SH-SY5Y (cell line): Measurements from ENCODE around the gene DST.

Experiments
- GATA2 ChIP-seq: IDR thresholded peaks from 2 replicates; pipeline ENCODE4 v1.6.1; 2011; ENCODE audit warnings: mild to moderate bottlenecking, low read depth, low read length
- GATA3 ChIP-seq: IDR thresholded peaks from 2 replicates; pipeline ENCODE4 v1.6.1; 2011; ENCODE audit warnings: low read depth, mild to moderate bottlenecking, low read length, moderate library complexity

Gene DST

DNA sequence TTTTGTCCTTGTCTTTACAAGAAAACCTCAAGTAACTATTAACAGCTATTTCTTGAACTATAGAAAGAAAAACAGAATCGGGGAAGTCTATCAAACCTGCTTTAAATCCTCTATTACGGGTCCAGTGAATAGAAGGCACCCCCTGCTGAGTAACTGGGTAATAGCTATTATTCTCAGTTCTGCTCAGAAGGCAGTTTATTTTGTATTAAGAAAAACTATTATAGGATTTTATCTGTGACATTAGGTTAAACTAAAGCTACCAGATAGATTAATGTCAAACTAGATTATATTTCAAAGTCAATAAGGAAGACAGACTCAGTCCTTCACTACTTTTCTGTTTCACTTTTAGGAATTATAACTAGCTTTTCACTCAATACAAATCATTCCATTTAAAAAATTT, 93.7 kb downstream of the DST start:
- TF ChIP-seq GATA3 (no peak), GATA2 (no peak)

GRCh38 chr6:56547687-56548086, 95.0 kb downstream of the DST start:
- no peak for TF ChIP-seq GATA3
- TF ChIP-seq GATA2, result no peak

DNA sequence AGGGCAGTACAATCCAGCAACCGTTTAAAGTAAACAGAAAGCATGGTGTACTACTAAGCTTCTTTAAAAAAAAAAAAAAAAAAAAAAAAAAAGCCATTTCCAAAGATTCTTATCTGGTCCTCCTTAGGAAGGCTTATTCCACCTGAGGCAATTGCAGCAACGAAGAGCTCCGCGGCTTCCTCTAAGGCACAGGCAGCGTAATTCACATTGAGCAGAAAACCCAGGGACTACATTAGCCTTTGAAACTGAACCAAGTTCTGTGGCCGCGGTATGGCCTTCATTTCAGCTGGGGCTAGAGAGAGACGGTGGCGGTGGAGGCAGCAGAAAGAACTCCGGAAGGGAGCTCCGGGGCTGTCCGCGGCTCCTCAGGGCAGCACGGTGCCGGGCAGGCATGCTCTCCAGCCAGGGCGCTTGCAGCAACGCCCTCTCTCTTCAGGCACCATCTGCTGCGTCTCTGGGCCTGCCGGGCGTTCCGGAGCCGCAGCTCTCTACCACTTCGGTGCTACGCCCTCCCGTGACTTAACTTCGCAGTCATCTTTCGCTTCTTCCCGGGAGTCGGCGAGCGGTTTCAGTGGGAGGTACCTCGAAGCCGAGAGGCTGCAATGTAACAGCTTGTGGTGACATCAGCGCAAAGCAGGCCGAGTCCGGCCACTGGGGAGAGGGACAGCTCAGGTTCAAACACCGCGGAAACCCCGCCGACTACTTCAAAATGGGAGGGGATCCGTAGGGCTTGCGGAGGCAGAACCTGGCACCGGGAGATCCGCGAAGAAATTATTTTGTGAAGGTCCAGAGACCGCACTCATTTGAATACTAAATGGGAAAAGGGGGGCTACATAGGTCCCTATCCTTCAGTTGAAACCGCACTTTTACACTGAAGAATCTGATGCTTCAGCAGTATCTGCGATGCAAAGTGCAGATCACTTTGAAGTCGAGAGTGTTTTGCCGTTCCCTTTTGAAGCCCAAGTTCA, 100.0 kb downstream of the DST start:
- peak; percentile 64; the same call in 1 of the 2 replicates for TF ChIP-seq GATA3
- TF ChIP-seq GATA2, result peak; percentile 89

DNA sequence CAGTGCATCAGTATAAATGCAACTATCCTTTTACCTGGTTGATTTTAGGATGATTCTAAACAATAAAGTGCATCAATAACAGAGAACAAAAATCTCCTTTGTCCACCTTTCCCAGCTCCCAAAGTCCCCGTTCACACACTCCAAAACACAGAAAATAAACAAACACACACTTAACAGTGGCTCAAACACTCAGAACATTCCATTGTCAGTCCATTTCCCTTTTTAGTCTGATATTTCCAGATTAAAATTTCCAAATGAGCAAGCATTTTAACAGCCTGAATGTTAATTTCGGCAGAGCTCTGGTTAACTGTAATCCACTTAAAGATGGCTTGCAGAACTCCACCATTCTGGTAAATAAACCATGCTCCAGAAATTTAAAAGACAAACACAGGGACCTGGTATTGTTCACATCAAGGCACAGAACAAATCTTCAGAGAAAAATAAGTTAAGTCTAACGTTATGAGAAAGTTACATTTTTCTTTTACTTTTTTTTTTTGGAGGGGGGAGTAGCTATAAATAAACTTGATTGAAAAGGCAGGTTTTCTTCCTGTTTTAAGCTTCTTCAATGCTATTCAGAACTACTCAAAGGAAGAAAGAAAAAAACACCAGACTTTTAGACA, 100.8 kb downstream of the DST start:
- TF ChIP-seq GATA3, result no peak
- TF ChIP-seq GATA2, result no peak

GRCh38 chr6:56541030-56541600, 101.6 kb downstream of the DST start:
- no peak for TF ChIP-seq GATA3
- TF ChIP-seq GATA2, result no peak

DNA sequence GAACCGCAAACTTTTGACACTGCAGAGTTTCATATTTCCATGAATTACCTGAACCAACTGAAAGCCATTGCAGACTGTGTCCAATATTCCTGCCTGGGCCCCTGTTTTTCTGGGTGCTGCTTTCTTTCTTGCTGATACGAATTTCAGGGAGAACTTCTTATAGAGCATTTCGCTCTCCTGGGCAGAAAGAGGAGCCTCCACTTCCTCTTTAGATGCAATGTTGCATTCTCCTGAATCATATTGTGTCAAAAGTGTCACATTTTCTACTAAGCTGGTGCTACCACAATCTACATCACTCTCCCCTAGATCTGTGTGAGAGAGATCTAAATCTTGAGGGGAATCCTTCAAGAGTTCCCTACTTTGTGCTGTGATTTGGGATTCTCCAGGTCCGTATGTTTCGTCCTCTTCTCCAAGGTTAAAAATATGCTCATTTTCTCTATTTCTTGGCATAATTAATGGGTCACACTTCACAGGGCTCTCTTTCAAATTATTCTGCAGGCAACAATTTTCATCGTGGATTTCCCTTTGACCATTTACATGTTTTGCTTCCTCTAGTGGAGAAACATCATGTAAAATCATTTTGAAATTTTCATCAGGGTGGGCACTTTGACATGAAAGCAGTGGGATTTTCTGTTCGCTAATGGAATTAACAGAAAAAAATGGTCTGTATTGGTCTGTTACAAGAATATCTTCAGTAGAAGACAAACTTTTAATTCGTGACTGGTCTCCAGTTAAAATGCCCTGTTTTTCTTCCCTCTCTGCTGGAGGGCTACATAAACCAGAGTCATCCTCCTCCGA, 102.3 kb downstream of the DST start:
- TF ChIP-seq GATA2, result no peak
- TF ChIP-seq GATA3, result no peak

DNA sequence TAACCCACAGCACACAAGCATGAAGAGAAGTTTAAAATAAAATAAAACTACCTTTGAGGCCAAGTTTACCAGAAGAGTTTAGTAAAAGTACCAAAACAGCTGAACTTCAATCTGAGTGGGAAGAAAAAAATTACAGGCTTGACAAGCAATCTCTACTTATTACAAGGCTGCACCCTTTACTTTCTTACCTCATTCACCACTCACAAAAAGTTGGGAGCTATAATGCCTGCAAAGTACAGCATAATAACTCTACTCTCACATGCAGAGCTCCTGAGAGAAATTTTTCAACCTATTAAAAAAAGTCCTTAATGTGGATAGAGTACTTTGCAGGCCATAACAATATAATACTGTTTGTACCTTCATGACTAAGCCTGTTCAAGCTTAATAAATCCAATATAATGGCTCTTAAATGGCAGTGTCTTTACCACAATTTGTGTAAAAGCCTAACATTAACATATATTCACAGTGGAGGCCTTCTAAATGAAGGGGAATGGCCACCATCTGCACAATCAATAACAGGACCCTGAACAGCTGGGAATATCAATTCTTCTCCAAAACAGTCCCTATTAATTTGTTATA, 103.1 kb downstream of the DST start:
- TF ChIP-seq GATA2 (no peak), GATA3 (no peak)

DNA sequence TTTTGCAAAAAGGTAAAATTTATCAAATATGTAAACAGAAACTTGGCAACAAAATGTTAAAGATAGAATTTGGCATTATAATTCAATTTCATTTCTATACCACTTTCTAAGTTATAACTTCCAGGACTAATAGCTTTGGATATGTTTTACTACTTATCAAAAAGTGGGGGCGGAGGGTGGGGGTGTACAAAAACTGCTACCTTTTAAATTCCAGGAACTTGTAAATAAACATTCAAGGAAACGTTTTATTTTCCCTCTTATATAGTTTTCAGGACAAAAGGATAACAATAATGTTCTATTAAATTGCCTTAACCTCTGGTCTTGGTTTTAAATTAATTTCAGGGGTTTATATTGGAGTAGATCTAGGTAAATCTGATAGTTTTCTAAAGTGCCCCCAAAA, 103.8 kb downstream of the DST start:
- TF ChIP-seq GATA2 (no peak), GATA3 (no peak)

DNA sequence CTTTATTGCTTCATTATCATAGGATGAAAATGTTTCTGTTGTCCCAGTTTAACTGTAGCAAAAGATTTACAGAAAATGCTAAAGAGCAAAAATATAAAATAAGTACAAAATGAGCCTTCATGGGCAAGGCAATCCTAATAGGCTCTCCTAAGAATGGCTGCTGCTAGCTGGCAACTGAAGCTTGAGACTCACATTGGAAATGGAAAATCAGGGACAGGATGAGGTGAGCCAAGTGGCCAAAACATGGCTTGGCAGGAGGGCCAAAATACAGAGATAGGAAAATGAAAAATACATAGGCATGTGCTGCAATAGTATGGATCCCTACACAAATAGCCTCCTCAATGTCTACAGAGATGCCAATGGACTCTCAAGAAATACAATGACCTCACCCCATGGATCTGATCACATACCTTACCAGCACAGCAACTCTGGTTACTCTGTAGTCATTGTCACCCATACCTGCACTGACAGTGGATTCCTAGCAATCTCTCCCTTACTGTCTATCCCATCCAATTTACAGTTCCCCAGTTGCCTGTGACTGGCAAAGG, 105.4 kb downstream of the DST start:
- TF ChIP-seq GATA2 (no peak), GATA3 (no peak)

DNA sequence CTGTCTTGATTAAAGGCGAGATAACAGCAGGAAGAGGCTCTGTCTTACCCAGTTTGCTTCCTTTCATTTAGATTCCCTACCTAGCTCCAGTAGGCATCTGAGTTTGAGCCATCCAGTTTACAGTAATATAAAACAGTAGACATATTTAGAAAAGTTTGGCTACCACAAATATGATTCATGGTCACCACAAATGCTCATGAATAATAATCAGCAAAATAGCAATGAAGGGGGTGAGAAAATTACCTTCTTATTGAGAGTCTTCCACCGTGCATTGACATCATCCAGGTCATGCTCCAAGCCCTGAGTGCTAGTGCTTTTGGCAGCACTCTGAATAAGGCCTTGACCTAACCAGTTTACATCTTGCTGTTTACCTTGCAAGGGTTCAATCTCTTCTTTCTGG, 106.2 kb downstream of the DST start:
- TF ChIP-seq GATA3, result no peak
- no peak for TF ChIP-seq GATA2

- TF ChIP-seq GATA3 (no peak), GATA2 (no peak)
Observed at GRCh38 chr6:56535626-56536025, 107.1 kb downstream of the DST start.

DNA sequence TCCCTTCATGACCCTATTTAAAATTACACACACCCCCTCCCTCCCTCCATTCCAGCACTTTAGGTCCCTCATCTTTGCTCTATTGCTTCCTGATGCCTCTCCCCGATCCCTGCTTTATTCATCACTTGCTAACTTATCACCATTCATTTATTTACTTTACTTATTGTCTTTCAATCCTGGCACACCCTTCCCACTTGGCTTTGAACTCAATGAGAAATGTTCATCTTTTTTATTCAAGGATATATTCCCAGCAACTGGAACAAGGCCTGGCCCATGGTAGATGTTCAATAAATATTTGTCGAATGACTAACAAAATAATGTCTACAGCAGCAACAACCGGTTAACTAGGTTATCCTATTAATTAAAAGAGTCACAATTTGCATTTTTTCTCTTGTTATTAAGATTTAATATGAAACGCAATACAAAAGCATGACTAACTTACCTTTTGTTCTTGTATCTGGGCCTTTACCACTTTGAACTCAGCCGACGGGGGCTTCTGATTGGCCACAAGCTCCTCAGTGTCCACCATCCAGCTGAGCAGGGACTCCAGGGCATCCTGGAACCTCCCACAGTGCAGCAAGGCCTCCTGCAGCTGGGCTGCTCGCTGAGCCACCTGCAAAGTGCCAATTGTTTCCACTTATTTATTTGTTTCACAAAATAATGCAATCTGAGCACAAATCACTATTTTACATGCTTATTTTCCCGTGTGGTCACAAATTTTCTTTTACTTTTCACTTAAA, 107.8 kb downstream of the DST start:
- TF ChIP-seq GATA3 (no peak), GATA2 (no peak)

GRCh38 chr6:56532766-56533551, 109.7 kb downstream of the DST start:
- TF ChIP-seq GATA2 (no peak), GATA3 (no peak)
